Thoracic aorta endothelial cell (primary cell): ENCODE measurements around the gene ZNFX1. TPM values are rescaled to one million over a fixed set of nuclear protein-coding genes. Genes with fewer than 3 reads are reported as not detected.

Experiments
- small RNA-seq: library from RNA; depleted of rRNA; stranded (forward); fragments of <200 nt; gene quantifications from one replicate; pipeline ENCODE3, GENCODE V24; 2012
- total RNA-seq: library from RNA; depleted of rRNA; stranded (reverse); fragments of >200 nt; gene quantifications from 2 replicates; pipeline ENCODE4 v1.2.3, GENCODE V29; 2012

ZNFX1 gene
- 41.9 and 43.9 TPM in 2 replicates for total RNA-seq

DNA sequence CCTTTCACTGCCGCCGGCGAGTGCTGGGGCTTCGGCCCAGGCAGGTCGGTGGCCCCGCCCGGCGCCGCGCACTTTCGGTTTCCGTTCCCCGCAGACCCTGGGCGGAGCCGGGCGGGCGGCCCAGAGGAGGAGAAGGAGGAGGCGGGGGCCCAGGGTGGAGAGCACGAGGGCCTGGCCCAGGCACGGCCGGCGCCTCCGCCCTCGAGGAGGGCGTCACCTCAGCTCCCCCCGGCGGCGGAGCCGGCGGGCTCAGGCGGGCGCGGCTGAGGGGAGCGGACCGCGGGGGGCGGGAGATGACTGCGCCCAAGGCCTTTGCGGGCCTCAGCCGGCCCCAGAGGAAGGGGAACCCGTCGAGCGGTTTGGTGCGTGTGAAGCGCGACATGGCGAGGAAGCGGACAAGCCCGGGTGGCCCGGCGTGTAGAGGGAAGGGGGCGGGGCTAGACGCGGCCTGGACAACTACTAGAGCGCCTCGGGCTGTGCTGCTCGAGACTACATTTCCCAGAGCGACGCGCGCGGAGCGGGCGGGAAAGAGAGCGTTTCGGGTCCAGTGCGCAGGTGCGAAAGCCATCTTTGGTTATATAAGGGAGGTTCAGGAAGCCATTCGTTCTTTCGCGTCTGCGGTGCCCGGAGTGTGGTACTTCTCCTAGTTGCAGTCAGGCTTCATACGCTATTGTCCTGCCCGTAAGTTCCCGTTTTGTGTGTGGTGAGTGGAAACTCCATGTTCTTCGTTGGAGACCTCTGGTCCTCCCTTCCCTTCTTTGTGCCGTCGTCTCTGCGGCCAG is at the start of gene ZNFX1:
Gene ZNFX1, minus strand, starts transcription at position 22 of the 782 bp plus-strand sequence. CDS start 2,218 bp downstream, outside the sequence.

DNA sequence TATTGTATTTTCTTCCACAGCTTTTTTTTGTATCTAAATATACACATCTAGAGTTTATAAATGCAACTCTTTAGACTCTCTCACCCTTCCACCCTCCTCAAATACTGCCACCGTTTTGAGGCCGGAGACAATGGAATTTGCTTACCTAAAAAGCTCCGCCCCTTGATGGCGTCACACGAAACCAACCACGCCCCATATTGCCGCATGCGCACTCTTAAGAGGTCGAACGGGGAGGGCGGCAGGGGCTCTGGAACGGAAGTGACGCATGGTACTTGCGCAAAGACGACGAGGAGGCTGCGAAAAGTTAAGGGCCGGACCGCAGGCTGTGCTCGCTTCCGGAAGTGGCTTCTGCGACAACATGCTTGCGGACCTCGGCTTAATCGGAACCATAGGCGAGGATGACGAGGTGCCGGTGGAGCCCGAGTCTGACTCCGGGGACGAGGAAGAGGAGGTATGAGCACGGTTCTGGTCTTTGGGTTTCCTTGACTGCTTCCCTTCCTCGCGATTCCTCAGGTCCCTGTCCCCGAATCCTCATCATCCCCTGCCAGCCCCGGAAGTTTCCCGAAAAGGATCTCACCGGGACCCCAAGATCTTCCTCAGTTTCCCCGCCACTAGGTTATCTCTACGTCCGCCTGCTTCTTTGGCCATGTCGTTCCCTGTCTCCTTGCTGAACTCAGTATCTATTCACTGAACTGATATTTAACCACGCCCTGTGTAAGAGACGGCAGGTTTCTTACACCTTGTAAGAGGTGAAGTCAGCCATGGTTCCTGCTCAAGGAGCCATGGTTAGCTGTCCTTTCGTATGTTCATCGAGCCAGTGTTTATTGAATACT is 58.5 kb downstream of the ZNFX1 start, which contains the start of gene DDX27:
Gene DDX27, plus strand, starts transcription at position 326 of the 833 bp plus-strand sequence. Its CDS starts 33 bp downstream, at position 359.

Small RNAs within 50 kb of the gene (small RNA-seq; reads per million reads assigned to genes)
- gene SNORD12B: 496 reads per million, percentile 99 among the genes with 10 or more reads in this experiment
- gene SNORD12C: 546 reads per million, percentile 99 among the genes with 10 or more reads in this experiment

Other genes starting within 250 kb of the ZNFX1 start
- gene CSE1L, start 231.7 kb downstream of the ZNFX1 start, total RNA-seq: 278 and 308 TPM in 2 replicates
- 101 and 119 TPM in 2 replicates for gene STAU1, start 89.7 kb downstream of the ZNFX1 start, total RNA-seq
- 25.3 and 32.6 TPM in 2 replicates for gene DDX27, start 58.6 kb downstream of the ZNFX1 start, total RNA-seq
- gene KCNB1, start 204.6 kb upstream of the ZNFX1 start, total RNA-seq: under 0.01 TPM in 1 of 2 replicates, not detected in the other